GM21381 (cell line): ENCODE data around the gene C2CD4D.

Experiments used
- ATAC-seq: cut with Tn5 transposase; IDR thresholded peaks from one replicate; pipeline ENCODE4 v1.9.1; 2021; ENCODE audit warnings: mild to moderate bottlenecking, moderate library complexity; ENCODE audit not compliant: unreplicated experiment

The C2CD4D gene

GRCh38 chr1:151815716-151816327 is 23.8 kb downstream of the C2CD4D start:
- no peak for ATAC-seq

- no peak for ATAC-seq
Observed at GRCh38 chr1:151814971-151815545, 24.6 kb downstream of the C2CD4D start.

GRCh38 chr1:151814426-151814825 is 25.2 kb downstream of the C2CD4D start:
- no peak for ATAC-seq

GRCh38 chr1:151813271-151813977 is 26.2 kb downstream of the C2CD4D start:
- no peak for ATAC-seq

- ATAC-seq = no peak
Observed at GRCh38 chr1:151811181-151811580, 28.4 kb downstream of the C2CD4D start.

GRCh38 chr1:151809985-151810556 is 29.5 kb downstream of the C2CD4D start:
- ATAC-seq = no peak

GRCh38 chr1:151809290-151809984 is 30.2 kb downstream of the C2CD4D start:
- ATAC-seq = no peak

GRCh38 chr1:151807766-151808165 is 31.9 kb downstream of the C2CD4D start:
- ATAC-seq = no peak

GRCh38 chr1:151807131-151807530 is 32.5 kb downstream of the C2CD4D start:
- ATAC-seq = no peak

GRCh38 chr1:151806170-151806569 is 33.5 kb downstream of the C2CD4D start:
- no peak for ATAC-seq

GRCh38 chr1:151805066-151805820 is 34.4 kb downstream of the C2CD4D start, which contains the start of gene LINGO4:
TSS of gene LINGO4 (minus strand) at chr1:151805419. CDS start at chr1:151802704, 2,715 bp downstream.
- ATAC-seq = no peak

- no peak for ATAC-seq
Observed at GRCh38 chr1:151803915-151804314, 35.7 kb downstream of the C2CD4D start.

- ATAC-seq = no peak
Observed at GRCh38 chr1:151803164-151803563, 36.5 kb downstream of the C2CD4D start.

- no peak for ATAC-seq
Observed at GRCh38 chr1:151802372-151802771, 37.2 kb downstream of the C2CD4D start.

- ATAC-seq = no peak
Observed at GRCh38 chr1:151801846-151802245, 37.8 kb downstream of the C2CD4D start.

GRCh38 chr1:151801310-151801820 is 38.3 kb downstream of the C2CD4D start:
- ATAC-seq = no peak

- no peak for ATAC-seq
Observed at GRCh38 chr1:151800830-151801229, 38.8 kb downstream of the C2CD4D start.

GRCh38 chr1:151799179-151800022 is 40.2 kb downstream of the C2CD4D start:
- ATAC-seq = no peak

- no peak for ATAC-seq
Observed at GRCh38 chr1:151798571-151798970, 41.0 kb downstream of the C2CD4D start.
